IPS-18c (cell line): ENCODE data around the gene MYOZ1.
"Not testable (repeated sequence)": the region's sequence is repeated elsewhere in the genome, so short reads cannot be mapped to it uniquely, and the experiment has no call there.

Experiments
- H3K4me3 ChIP-seq: 2 replicates; pipeline ENCODE4 v1.7.0; 2013; ENCODE audit warnings: low read depth, mild to moderate bottlenecking, low read length, moderate library complexity; ENCODE audit not compliant: insufficient read depth
- H3K9me3 ChIP-seq: one replicate; pipeline ENCODE4 v1.6.1; 2013; ENCODE audit warnings: mild to moderate bottlenecking, low read length, moderate library complexity; ENCODE audit not compliant: control insufficient read depth, insufficient read depth

The MYOZ1 gene, protein sequence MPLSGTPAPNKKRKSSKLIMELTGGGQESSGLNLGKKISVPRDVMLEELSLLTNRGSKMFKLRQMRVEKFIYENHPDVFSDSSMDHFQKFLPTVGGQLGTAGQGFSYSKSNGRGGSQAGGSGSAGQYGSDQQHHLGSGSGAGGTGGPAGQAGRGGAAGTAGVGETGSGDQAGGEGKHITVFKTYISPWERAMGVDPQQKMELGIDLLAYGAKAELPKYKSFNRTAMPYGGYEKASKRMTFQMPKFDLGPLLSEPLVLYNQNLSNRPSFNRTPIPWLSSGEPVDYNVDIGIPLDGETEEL

DNA sequence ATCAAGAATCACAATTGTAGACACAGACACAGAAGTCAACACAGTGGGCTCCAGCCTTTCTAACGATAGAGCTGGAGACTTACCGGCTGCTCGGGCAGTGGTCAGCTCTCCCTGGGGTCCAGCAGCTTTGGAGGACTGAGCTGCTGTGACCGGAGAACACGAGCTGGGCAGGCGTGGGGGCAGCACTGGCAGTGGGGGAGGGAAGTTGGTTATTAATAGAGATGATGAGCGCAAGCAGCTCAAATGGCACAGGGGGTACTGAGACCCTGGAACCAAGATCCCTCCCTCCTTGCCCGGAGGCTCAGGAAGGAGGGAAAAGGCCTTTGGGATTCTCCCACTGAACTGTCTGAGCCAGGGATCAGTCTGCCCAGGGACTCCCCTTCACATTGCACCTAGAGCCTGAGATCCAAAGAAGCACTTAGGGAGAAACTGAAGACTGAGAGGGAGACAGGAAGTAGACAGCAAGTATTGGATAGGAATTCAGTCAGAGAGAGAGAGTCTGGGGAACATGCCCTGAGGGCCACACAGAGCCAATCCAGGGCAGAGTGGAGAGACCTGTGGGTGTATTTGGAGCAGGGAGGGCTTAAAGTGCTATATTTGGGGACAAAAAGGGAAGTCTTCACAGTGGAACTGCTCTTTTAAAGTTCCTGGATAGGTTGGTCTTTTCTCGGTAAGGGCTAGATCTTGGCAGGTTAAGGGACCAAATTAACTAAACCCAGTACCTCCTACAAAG is at the start of gene MYOZ1:
Gene MYOZ1 (minus strand): TSS at position 147 of the 733 bp plus-strand sequence. CDS start 1,457 bp downstream, outside the sequence.
- H3K9me3 ChIP-seq = no peaks in the 10 kb centered on the region
- H3K4me3 ChIP-seq = no peak within 1 kb of the TSS

DNA sequence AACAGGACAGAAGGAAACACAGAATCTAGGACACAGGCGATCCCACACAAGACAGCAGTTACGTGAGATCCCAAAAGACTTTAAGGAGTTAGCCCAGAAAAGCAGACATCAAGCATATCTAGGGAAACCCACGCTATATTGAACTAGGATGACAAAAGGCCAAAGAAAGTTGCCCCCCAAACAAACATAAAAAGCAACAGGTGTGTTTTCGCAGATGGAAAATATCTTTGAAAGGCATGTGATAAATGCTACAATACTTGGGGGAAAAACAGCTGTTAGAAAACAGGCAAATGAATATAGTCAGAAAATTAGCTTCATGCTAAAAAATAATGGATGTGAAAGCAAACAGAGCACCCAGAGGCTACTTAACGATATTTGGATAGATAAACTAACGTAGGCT is 49.5 kb upstream of the MYOZ1 start:
- not testable (repeated sequence) for H3K4me3 ChIP-seq

DNA sequence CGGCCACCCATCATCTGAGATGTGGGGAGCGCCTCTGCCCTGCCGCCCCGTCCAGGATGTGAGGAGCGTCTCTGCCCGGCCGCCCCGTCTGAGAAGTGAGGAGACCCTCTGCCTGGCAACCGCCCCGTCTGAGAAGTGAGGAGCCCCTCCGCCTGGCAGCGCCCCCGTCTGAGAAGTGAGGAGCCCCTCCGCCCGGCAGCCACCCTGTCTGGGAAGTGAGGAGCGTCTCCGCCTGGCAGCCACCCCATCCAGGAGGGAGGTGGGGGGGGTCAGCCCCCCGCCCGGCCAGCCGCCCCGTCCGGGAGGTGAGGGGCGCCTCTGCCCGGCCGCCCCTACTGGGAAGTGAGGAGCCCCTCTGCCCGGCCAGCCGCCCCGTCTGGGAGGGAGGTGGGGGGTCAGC is 48.3 kb upstream of the MYOZ1 start:
- not testable (repeated sequence) for H3K4me3 ChIP-seq, H3K9me3 ChIP-seq

More for the DNA sequence above, 49.5 kb upstream of the MYOZ1 start:
- H3K9me3 ChIP-seq = not testable (repeated sequence)

DNA sequence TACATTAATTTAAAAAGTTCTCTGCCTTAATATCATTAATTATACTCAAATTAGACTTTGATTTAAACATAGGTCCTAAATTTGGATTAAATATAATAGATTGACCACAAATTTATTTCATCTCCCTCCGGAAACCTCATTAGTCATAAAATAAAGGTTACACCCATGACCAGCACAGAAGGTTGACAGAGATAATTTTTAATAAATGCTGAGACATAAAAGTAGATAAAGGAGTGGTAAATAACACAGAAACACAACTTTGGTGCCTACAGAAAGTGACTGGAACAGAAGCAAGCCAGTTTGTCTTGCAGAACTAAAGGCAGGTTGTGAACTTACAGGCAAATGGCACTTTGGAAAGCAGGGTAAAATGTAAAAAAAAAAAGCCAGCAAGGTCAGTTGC is 46.4 kb upstream of the MYOZ1 start:
- not testable (repeated sequence) for H3K9me3 ChIP-seq, H3K4me3 ChIP-seq

DNA sequence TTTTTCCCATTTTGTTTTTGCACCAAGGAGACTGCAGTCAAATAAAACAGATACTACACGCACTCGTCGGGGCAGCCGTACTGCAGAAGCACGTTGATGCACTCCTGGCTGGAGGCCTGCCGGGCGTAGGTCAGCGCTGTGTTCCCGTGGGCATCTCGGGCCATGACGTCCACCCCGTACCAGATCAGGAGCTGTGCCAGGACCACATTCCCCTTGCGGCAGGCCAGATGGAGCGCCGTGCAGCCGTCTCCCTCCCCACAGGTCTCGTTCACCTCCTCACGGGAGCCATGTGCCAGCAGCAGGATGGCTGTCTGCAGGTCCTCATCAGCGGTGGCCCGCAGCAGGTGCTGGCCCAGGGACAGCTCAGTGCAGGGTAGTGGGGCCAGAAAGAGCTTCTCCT is 33.3 kb upstream of the MYOZ1 start:
- H3K9me3 ChIP-seq, H3K4me3 ChIP-seq: not testable (repeated sequence)

DNA sequence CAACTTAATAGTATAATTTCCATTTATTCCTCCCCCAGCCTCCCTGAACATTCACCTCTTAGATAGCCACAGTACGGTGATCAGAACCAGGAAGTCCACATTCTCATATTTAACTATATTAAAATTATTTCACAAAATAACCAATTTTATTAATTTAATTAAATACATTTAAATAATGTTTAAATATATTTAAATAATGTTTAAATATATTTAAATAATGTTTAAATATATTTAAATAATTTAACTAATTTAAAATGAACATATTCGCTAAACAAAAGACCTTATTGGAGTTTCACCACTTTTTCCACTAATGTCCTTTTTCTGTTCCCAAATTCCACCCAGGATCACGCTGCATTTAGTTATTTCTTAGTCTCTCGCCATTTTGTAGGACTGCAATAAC is 27.1 kb upstream of the MYOZ1 start:
- not testable (repeated sequence) for H3K4me3 ChIP-seq, H3K9me3 ChIP-seq

DNA sequence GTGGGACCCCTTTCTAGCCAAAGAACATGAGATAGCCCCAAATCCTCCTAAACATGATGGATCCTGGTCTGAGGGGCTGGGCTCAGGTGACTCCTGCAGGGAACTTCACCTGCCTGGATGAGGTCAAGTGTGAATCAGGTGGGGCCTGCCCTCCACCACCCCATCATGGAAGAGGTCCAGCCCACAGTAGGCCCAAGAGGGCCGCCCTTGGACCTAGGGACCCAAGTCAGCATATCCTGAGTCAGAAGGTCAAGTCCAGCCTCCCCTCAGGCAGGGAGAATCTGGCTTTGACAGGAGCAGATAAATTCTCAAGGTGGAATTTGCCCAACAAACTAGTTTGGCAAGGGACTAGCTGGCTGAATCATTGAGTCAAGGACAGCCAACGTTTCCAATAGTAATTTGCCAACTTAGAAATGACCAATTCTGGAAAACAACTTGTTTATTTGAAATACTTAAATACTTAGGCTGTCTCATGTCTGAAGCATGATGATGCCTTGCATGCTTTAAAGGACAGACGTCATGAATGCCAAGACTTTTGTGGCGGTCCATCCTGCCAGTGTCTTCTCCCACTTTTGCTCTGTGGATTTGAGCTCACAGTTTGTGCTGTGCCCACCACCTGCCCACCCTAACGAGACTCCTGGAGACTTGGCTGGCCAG is 25.0 kb upstream of the MYOZ1 start:
- H3K4me3 ChIP-seq, H3K9me3 ChIP-seq: not testable (repeated sequence)

DNA sequence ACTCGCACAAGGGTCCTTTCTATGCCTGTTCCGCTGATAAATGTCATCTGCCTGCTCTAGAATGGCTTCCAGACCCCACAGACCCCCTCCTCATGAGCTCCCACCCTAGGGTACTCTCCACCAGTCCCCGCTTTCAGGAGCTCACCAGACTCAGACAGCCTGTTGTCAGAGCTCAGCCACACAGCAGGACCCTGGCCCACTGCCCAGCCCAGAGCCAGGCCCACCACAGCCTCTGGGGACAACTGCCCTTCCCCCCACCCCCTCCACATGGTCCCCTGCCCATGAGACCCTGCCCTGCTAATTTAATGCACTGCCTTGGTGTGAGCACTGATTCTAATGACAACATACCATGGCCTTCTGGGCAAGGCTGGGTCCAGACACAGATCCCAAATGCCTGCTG is 24.3 kb upstream of the MYOZ1 start:
- H3K4me3 ChIP-seq, H3K9me3 ChIP-seq: not testable (repeated sequence)

DNA sequence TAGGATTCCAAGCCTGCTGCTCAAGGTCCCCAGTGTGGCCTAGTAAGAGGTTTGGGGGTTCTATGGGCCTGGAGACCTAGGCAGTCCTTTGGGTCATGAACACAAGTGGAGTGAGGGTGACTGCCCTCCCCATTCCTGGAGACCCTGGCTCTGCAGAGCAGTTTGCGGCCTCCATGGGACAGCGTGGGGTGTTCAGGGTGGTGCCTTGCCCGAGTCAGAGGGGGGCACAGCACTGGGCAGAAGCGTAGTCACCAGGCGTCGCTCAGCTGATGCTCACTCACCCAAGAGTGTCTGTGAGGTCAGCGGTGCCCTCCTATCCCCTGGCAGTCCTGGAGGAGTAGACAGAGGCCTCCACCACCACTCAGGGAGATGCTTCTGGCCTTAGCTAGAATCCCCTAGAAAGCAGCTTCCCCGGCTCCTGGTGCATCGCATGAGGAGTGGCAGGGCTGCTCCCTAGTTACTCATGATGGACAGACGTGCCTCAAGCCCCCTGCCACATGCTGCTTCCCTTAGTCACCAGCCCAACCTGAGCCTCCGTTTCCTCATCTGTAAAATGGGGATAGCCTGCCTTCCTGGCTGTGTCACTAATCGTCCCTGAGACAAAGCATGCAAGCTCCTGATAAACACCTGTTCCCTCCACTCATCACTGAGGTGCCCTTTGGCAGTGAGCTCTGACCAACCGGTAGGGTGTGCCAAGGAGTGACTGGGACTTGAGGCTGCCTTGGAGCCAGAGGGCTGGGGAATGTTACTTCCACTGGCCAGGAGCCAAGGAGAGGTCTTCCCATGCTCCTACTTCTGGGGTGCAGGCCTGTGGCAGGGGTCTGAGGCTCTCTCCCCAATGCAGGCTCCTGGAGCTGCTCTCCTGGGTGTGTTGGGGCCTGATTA is 23.1 kb upstream of the MYOZ1 start:
- H3K4me3 ChIP-seq, H3K9me3 ChIP-seq: not testable (repeated sequence)

DNA sequence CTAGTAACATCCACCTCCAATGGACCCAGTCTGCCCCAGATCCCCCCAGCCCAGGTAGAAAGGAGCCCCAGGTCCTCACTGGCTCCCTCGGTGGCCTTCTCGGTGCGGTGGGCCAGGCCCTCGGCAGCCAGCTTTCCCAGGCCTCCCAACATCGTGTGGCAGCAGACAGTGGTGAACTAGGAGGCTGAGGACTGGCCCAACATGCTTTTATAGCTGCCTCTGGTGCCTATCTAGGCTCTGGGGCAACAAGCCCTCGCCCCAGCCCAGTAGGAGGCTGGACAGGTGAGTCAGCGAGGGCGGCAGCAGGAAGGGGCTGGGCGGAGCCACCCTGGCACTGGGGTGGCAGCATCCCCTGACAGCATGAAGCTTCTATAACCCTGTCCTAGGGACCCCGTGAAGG is 22.3 kb upstream of the MYOZ1 start:
- H3K9me3 ChIP-seq, H3K4me3 ChIP-seq: not testable (repeated sequence)

DNA sequence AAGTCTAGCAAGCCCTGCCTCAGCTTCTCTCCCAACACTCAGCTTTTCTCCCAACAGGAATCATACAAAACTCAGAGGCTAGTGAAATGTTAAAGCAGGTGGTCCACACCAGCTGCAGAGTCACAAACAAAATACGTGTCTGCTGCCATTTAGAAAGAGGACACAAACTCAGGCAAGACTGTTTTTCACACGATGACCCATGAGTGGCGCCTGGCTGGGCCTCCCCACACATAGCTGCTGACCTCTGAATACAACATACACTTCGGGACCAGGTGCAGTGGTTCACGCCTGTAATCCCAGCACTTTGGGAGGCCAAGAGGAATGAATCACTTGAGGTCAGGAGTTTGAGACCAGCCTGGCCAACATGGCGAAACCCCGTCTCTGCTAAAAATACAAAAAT is 21.4 kb upstream of the MYOZ1 start:
- H3K4me3 ChIP-seq, H3K9me3 ChIP-seq: not testable (repeated sequence)

DNA sequence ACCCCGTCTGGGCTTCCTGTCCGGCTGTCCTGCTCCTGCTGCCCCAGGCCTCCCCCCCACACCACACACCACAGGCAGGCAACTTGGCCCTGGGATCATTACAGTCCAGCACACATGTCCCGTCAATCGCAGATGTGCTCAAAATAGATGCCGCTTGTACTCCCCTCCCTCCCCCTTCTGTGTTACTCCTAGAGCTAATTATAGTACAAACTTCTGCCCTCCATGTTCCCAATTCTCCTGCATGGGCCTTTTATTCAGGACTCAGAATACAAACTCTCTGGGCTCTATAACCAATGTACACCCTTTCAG is 14.7 kb upstream of the MYOZ1 start, which contains the start of gene SYNPO2L:
Gene SYNPO2L (minus strand): TSS at position 40 of the 309 bp plus-strand sequence. CDS start 107 bp downstream, outside the sequence.
- no peaks in the 10 kb centered on the region for H3K9me3 ChIP-seq
- no peak within 1 kb of the TSS for H3K4me3 ChIP-seq

DNA sequence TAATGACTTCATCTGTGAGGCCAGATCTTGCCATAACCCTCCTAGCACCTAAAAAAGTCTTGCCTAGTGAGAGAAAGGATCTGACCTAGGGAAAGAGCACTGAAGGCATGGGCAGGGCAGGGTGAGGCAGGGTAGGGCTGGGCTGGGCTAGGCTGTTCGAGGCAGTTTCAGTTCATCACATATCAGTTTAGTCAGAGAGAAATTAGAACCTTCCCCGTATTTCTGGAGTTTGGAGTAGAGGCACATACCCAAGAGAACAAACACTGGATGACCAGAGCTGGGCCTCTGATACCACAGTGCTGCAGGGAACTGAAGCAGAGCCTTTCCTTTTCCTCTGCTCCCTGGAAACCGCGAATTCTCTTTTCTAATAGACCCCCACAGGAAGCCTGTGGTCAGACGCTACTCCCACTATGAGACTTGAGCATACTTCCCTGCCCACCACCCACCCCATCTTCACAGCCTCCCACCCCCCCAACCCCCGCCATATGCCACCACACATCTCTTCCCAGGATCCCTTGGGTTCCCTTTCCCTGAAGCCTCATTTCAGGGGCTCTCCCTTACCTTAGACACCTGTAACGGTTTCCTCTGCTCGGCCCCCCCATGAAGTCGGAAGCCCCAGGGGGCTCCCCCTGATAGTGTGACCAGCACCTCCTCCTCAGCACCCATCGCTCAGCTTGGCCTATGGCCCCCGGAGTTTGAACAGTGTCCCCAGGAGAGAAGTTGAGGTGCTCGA is 14.1 kb upstream of the MYOZ1 start:
- no peaks in the 10 kb centered on the region for H3K9me3 ChIP-seq
- H3K4me3 ChIP-seq = no peak overlapping the region

DNA sequence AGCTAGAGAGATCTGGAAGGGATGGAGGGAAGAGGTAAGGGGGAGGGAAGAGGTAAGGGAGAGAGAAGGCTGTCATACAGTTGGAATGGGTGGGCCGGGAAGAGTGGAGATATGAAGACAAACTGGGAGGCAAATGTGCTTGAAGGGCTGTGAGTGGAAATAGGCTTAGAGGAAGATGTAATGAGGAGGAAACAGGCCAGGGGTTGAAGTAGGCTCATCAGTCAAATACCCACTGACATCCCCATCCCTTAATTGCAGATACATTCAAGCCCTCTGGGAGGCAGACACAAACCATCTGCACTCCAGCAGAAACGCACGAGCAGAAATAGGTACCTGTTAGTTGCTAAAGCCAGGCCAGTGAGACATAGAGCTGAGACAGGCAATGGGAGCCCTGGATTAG is 12.4 kb upstream of the MYOZ1 start:
- H3K4me3 ChIP-seq = no peak overlapping the region
- H3K9me3 ChIP-seq = no peaks in the 10 kb centered on the region

DNA sequence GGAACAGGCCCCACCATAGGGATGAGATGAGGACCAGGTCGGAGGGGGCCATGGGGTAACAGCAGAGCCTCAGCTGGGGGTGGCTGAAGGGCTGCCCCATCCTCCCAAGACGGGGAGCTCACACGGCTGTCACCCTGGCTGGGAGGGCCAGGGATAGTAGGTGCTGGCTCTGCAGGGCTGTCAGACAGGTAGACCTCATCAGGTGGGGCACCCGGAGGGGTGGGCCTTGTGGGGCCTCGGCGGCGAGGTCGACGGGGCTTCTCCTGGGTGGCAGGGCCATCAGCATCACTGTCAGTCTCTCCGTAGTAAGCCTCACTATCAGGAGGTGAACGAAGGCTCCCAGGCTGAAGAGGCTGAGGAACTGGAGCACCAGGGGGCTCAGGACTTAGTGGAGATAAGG is 11.9 kb upstream of the MYOZ1 start:
- no peaks in the 10 kb centered on the region for H3K9me3 ChIP-seq

DNA sequence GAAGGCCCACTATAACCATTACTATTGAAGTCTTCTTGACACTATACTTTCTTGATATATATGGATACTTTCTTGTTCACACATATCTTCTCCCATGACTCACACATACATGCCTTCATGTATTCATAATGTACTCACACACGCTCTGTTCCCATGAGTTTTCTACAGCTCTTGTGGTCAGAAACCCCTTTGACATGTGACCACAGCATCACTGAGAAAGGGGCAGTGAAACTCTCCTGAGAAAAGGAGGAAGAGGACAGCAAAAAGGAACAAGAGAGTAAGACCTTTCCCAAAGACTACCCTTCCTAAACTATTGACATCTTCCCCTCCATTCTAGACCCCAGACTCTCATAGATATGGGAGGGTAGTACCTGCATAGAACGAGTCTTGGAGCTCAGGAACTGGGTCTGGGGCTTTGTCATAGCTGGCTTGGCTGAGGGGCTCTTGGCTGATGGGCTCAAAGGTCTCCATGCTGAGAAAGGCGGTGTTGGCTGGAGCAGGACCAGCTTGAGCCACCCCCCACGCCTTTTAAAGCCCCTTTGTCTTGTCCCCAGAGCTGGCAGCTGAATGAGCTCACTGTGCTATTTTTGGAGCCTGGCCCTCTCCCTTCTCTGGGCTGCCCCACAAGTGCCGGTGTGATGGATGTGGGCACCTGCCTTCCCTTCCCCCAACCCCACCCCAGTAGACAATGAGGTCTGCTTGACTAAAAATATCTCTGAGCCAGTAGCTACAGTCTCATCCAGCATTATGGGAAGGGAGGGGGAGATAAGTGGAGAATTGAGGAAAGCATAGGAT is 9.5 kb upstream of the MYOZ1 start:
- no peak overlapping the region for H3K4me3 ChIP-seq
- H3K9me3 ChIP-seq = peaks cover 2% of the 10 kb centered on the region

More for the DNA sequence above, 11.9 kb upstream of the MYOZ1 start:
- no peak overlapping the region for H3K4me3 ChIP-seq
